ENCODE measurements around the gene TMOD4.

Gene TMOD4

GRCh38 chr1:151167116-151167515, 8.7 kb downstream of the TMOD4 start:
- TF ChIP-seq CTCF (IDR thresholded peaks at IDR 0.05; ENCODE audit: insufficient read depth, low read length, poor library complexity, severe bottlenecking), result no peak

GRCh38 chr1:151166505-151166956, 9.2 kb downstream of the TMOD4 start:
- DNase-seq (ENCODE audit: extremely low read depth, insufficient read length), result no peak

More at GRCh38 chr1:151167116-151167515, 8.7 kb downstream of the TMOD4 start:
- H3K36me3 ChIP-seq (ENCODE audit: control insufficient read depth, insufficient read depth, low read length), result peaks cover 13% of the 10 kb centered on the region
- H3K4me3 ChIP-seq (replicated peaks; ENCODE audit: low read depth, low read length), result peak overlapping the region; percentile 66
- no peaks in the 10 kb centered on the region for H3K27me3 ChIP-seq (replicated peaks; ENCODE audit: control insufficient read depth, insufficient read depth, low read length)
- no peak for DNase-seq (ENCODE audit: extremely low read depth, insufficient read length)

GRCh38 chr1:151165738-151166504, 9.9 kb downstream of the TMOD4 start, which contains the start of the genes LYSMD1 and SCNM1:
TSS of gene LYSMD1 (minus strand) at chr1:151165902. CDS start at chr1:151165258, 644 bp downstream.
TSS of gene SCNM1 (plus strand) at chr1:151166144. CDS start at chr1:151166153, 9 bp downstream.
- peak; percentile 92 for DNase-seq (ENCODE audit: extremely low read depth, insufficient read length)
- no peaks in the 10 kb centered on the region for H3K27me3 ChIP-seq (replicated peaks; ENCODE audit: control insufficient read depth, insufficient read depth, low read length)
- H3K4me3 ChIP-seq (replicated peaks; ENCODE audit: low read depth, low read length), result peak within 1 kb of the TSS; percentile 69
- H3K36me3 ChIP-seq (ENCODE audit: control insufficient read depth, insufficient read depth, low read length), result peaks cover 11% of the 10 kb centered on the region
- no peak for TF ChIP-seq CTCF (IDR thresholded peaks at IDR 0.05; ENCODE audit: insufficient read depth, low read length, poor library complexity, severe bottlenecking)

More at GRCh38 chr1:151166505-151166956, 9.2 kb downstream of the TMOD4 start:
- Histone ChIP-seq H3K36me3 (ENCODE audit: control insufficient read depth, insufficient read depth, low read length) (peaks cover 13% of the 10 kb centered on the region), H3K27me3 (replicated peaks; ENCODE audit: control insufficient read depth, insufficient read depth, low read length) (no peaks in the 10 kb centered on the region), H3K4me3 (replicated peaks; ENCODE audit: low read depth, low read length) (peak overlapping the region; percentile 66)
- no peak for TF ChIP-seq CTCF (IDR thresholded peaks at IDR 0.05; ENCODE audit: insufficient read depth, low read length, poor library complexity, severe bottlenecking)

- DNase-seq (ENCODE audit: extremely low read depth, insufficient read length), result no peak
- Histone ChIP-seq H3K4me3 (replicated peaks; ENCODE audit: low read depth, low read length) (peak overlapping the region; percentile 69), H3K36me3 (ENCODE audit: control insufficient read depth, insufficient read depth, low read length) (peaks cover 6% of the 10 kb centered on the region), H3K27me3 (replicated peaks; ENCODE audit: control insufficient read depth, insufficient read depth, low read length) (no peaks in the 10 kb centered on the region)
- TF ChIP-seq CTCF (IDR thresholded peaks at IDR 0.05; ENCODE audit: insufficient read depth, low read length, poor library complexity, severe bottlenecking), result no peak
These were observed 10.5 kb downstream of the TMOD4 start for GRCh38 chr1:151165281-151165737.

GRCh38 chr1:151164732-151165280, 11.0 kb downstream of the TMOD4 start:
- H3K4me3 ChIP-seq (replicated peaks; ENCODE audit: low read depth, low read length), result peak overlapping the region; percentile 69
- no peak for DNase-seq (ENCODE audit: extremely low read depth, insufficient read length)

More at GRCh38 chr1:151164732-151165280, 11.0 kb downstream of the TMOD4 start:
- no peaks in the 10 kb centered on the region for H3K27me3 ChIP-seq (replicated peaks; ENCODE audit: control insufficient read depth, insufficient read depth, low read length)
- TF ChIP-seq CTCF (IDR thresholded peaks at IDR 0.05; ENCODE audit: insufficient read depth, low read length, poor library complexity, severe bottlenecking), result no peak
- H3K36me3 ChIP-seq (ENCODE audit: control insufficient read depth, insufficient read depth, low read length), result peaks cover 6% of the 10 kb centered on the region
